Smooth muscle cell (in vitro differentiated cells): ENCODE measurements around the gene HEMK1. TPM values are rescaled to one million over a fixed set of nuclear protein-coding genes. Genes with fewer than 3 reads are reported as not detected.

Source experiments
- DNase-seq: peaks from one replicate; lab custom pipeline; 2025; ENCODE audit not compliant: unreplicated experiment; lab: John Stamatoyannopoulos, UW
- H2AFZ ChIP-seq: fragments of 200-600 bp; sonication (generic); 2 replicates; pipeline ENCODE4 v1.6.0; 2016; ENCODE audit warnings: antibody characterized with exemption, low read depth, mild to moderate bottlenecking
- H3F3A ChIP-seq: fragments of 200-600 bp; sonication (generic); 2 replicates; pipeline ENCODE4 v1.6.0; 2017; ENCODE audit warnings: antibody characterized with exemption, low read depth
- H3K27ac ChIP-seq: fragments of 200-600 bp; sonication (generic); 2 replicates; pipeline ENCODE4 v1.5.1; 2016; ENCODE audit warnings: low read depth, mild to moderate bottlenecking
- H3K27me3 ChIP-seq: fragments of 200-600 bp; sonication (generic); 2 replicates; pipeline ENCODE4 v1.6.1; 2016; ENCODE audit warnings: low read depth, mild to moderate bottlenecking
- H3K36me3 ChIP-seq: fragments of 200-600 bp; sonication (generic); 2 replicates; pipeline ENCODE4 v1.5.1; 2016; ENCODE audit warnings: low read depth
- H3K4me1 ChIP-seq: fragments of 200-600 bp; sonication (generic); 2 replicates; pipeline ENCODE4 v1.5.1; 2016; ENCODE audit warnings: low read depth
- H3K4me2 ChIP-seq: fragments of 200-600 bp; sonication (generic); 2 replicates; pipeline ENCODE4 v1.6.0; 2016; ENCODE audit warnings: mild to moderate bottlenecking
- H3K4me3 ChIP-seq: fragments of 200-600 bp; sonication (generic); 2 replicates; pipeline ENCODE4 v1.5.1; 2016; ENCODE audit warnings: mild to moderate bottlenecking
- H3K79me2 ChIP-seq: fragments of 200-600 bp; sonication (generic); 2 replicates; pipeline ENCODE4 v1.6.0; 2016; ENCODE audit warnings: low read depth, mild to moderate bottlenecking
- H3K9ac ChIP-seq: fragments of 200-600 bp; sonication (generic); 2 replicates; pipeline ENCODE4 v1.6.0; 2016; ENCODE audit warnings: low read depth
- H3K9me3 ChIP-seq: fragments of 200-600 bp; sonication (generic); replicated peaks from 2 replicates; pipeline ENCODE4 v1.5.1; 2016; ENCODE audit warnings: low read depth
- H4K20me1 ChIP-seq: fragments of 200-600 bp; sonication (generic); 2 replicates; pipeline ENCODE4 v1.6.0; 2016; ENCODE audit warnings: low read depth
- WGBS: methylation state at CpG from one replicate; pipeline ENCODE4 v1.1.7; 2016; ENCODE audit warnings: low lambda C conversion rate; 5-methylcytosine and 5-hydroxymethylcytosine counted together
- polyA plus RNA-seq: library from polyadenylated mRNA; unstranded; fragments of >200 nt; fragmentation: Nextera tagmentation; extraction: Ambion mirVana; gene quantifications from 2 replicates; pipeline ENCODE4 v1.2.1, GENCODE V29; 2016
- total RNA-seq: library from RNA; depleted of rRNA; stranded (reverse); fragments of >200 nt; gene quantifications from 2 replicates; pipeline ENCODE4 v1.2.3, GENCODE V29; 2014
- TF ChIP-seq, protein P1 (sequence below): fragments of 200-600 bp; sonication (generic); IDR thresholded peaks from 2 replicates; pipeline ENCODE4 v1.5.1; 2017; ENCODE audit warnings: borderline replicate concordance, mild to moderate bottlenecking, antibody characterized with exemption; ENCODE audit not compliant: insufficient read depth, poor library complexity, severe bottlenecking

The HEMK1 gene
- total RNA-seq (6.5 and 15.3 TPM in 2 replicates), polyA plus RNA-seq (26.4 and 28.3 TPM in 2 replicates)

DNA sequence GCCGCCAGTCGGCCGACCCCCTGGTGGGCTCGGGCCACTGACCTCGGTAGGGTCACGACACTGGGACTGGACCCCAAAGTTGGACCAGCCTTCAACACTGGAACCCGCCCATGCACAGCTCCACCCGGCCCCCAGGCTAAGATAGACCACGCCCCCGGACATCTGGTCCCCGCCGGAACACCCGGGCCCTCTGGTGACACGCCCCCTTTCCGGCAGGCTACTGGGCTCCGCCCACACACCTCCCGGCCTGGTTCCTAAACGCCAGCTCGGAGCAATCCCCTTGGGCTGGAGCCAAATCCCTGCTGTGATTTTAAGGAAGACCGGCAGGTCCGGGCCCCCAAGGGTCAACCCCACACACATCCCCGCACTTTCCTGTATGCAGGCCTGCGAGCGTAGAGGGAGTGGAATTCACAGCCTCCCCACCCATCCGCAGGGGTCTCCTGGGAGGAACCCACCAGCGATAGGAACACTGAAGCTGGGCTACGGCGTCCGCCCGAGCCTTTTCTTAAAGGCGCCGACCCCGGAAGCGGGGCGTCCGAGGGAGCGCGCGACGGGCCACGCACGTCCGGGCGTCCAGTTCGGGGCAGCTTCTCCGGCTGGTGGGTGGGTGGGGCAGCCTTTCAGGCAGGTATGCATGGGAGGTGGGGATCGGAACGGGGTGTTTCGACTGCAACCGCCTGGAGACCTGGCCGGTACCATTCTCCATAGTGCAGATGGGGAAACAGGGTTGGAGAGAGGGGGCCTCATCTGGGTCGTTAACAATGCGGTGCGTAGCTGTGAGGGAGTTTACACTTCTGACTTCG is at the start of gene HEMK1:
TSS of gene HEMK1 (plus strand) at position 576 of the 803 bp plus-strand sequence. CDS start 1,583 bp downstream, outside the sequence.
- Histone ChIP-seq H3K79me2 (peaks cover 6% of the 10 kb centered on the region), H3K9ac (peak within 1 kb of the TSS; percentile 79), H3K9me3 (no peaks in the 10 kb centered on the region), H2AFZ (peak within 1 kb of the TSS; percentile 83), H3K4me1 (peaks cover 3% of the 10 kb centered on the region), H3K36me3 (no peaks in the 10 kb centered on the region), H3K27me3 (no peaks in the 10 kb centered on the region), H3K4me3 (peak within 1 kb of the TSS; percentile 69), H3F3A (peaks cover 4% of the 10 kb centered on the region), H3K4me2 (peak within 1 kb of the TSS; percentile 88), H4K20me1 (no peaks in the 10 kb centered on the region), H3K27ac (peak within 1 kb of the TSS; percentile 56)
- DNase-seq = peak; percentile 90
- TF ChIP-seq, protein P1, sequence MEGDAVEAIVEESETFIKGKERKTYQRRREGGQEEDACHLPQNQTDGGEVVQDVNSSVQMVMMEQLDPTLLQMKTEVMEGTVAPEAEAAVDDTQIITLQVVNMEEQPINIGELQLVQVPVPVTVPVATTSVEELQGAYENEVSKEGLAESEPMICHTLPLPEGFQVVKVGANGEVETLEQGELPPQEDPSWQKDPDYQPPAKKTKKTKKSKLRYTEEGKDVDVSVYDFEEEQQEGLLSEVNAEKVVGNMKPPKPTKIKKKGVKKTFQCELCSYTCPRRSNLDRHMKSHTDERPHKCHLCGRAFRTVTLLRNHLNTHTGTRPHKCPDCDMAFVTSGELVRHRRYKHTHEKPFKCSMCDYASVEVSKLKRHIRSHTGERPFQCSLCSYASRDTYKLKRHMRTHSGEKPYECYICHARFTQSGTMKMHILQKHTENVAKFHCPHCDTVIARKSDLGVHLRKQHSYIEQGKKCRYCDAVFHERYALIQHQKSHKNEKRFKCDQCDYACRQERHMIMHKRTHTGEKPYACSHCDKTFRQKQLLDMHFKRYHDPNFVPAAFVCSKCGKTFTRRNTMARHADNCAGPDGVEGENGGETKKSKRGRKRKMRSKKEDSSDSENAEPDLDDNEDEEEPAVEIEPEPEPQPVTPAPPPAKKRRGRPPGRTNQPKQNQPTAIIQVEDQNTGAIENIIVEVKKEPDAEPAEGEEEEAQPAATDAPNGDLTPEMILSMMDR = no peak
- 2% methylated on average over 54 of the region's 55 CpGs for WGBS

DNA sequence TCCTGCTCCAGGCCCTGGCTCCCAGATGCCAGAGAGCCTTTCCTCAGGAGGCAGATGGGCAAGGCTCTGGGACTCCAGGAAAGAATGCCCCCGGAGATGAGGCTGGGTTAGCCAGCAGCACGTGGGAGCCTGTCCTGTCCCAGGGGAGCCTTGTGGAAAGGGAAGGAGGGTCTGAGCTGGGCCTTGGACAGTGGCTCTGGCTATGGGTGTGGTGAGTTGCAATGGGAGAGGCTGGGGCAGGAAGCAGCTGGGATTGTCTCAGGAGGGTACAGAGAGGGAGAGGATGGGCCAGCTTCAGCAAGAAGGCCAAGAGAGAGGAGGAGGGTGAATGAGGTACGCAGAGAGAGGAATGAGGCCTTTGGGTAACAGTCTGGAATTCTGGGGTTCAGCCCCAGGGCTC is 48.5 kb upstream of the HEMK1 start:
- H3K36me3 ChIP-seq = no peaks in the 10 kb centered on the region
- no peaks in the 10 kb centered on the region for H4K20me1 ChIP-seq
- H3K9ac ChIP-seq = no peak overlapping the region
- WGBS = 54% methylated on average over 3 of the region's 3 CpGs
- H3K27ac ChIP-seq = no peak overlapping the region
- H3K4me1 ChIP-seq = peaks cover 14% of the 10 kb centered on the region
- no peak overlapping the region for H3K4me2 ChIP-seq
- H3K27me3 ChIP-seq = no peaks in the 10 kb centered on the region
- TF ChIP-seq, protein P1 = no peak
- DNase-seq = no peak
- no peaks in the 10 kb centered on the region for H3K9me3 ChIP-seq
- no peaks in the 10 kb centered on the region for H3F3A ChIP-seq
- no peak overlapping the region for H2AFZ ChIP-seq
- H3K4me3 ChIP-seq = no peak overlapping the region
- H3K79me2 ChIP-seq = no peaks in the 10 kb centered on the region

DNA sequence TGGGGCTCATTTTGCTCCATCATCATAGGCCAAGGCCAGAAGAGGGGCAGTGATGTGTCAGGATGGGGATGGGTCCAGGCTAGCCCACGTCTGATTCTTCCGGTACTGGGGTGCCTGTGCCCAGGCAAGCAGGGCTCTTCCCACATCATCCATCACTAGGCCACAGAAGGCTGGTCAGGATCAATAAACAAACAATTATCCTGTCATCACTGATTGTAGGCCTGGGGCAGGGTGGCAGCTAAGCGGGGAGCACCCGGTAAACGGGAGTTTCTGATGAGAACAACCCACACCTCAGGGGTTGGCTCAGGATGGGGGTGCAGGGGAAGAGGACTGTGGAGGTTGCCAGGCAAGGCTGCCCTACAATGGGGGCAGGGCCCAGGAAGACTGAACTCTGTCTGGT is 47.8 kb upstream of the HEMK1 start:
- no peaks in the 10 kb centered on the region for H3K36me3 ChIP-seq
- TF ChIP-seq, protein P1 = no peak
- whole genome bisulfite sequencing = 68% methylated on average over 5 of the region's 5 CpGs
- no peaks in the 10 kb centered on the region for H3K27me3 ChIP-seq
- H2AFZ ChIP-seq = no peak overlapping the region
- no peaks in the 10 kb centered on the region for H4K20me1 ChIP-seq
- no peak overlapping the region for H3K27ac ChIP-seq
- no peak overlapping the region for H3K9ac ChIP-seq
- H3K9me3 ChIP-seq = no peaks in the 10 kb centered on the region
- H3K4me1 ChIP-seq = peaks cover 7% of the 10 kb centered on the region
- H3K4me3 ChIP-seq = no peak overlapping the region
- no peak overlapping the region for H3K4me2 ChIP-seq
- H3F3A ChIP-seq = no peaks in the 10 kb centered on the region
- H3K79me2 ChIP-seq = no peaks in the 10 kb centered on the region
- no peak for DNase-seq

DNA sequence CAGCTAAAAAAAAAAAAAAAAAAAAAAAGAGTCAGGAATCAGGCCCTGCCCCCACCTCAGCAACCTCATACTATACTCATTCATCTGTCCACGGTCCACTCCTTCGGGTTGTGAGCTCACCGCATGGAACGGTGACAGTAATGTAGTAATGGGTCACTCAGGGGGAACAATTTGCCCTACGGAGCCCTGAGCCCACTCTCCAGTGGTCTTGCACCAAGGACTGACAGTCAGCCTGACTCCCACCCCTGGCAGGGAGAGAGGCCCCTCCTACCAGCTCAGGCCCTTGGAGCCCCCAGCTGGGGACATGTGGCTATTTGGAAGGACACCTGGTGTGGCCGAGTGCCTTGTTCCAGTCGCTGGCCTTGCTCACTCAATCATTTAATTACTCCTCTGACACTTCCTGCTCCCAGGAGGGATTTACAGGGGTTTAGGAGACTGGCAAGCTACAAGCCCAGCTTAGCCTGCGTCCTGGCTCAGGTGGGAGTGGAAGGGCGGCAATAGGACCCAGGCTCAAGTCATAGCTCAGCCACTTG is 46.0 kb upstream of the HEMK1 start:
- Histone ChIP-seq H3K4me1 (no peaks in the 10 kb centered on the region), H3K9ac (no peak overlapping the region), H3K9me3 (no peaks in the 10 kb centered on the region), H3K27ac (no peak overlapping the region), H3K4me2 (no peak overlapping the region), H2AFZ (no peak overlapping the region), H3K4me3 (no peak overlapping the region), H3F3A (no peaks in the 10 kb centered on the region), H3K27me3 (no peaks in the 10 kb centered on the region), H3K36me3 (no peaks in the 10 kb centered on the region), H4K20me1 (no peaks in the 10 kb centered on the region), H3K79me2 (no peaks in the 10 kb centered on the region)
- WGBS = 73% methylated on average over 9 of the region's 9 CpGs
- no peak for DNase-seq
- TF ChIP-seq, protein P1 = no peak
